Testis (tissue), 2 donors: ENCODE measurements around the gene THSD1.

Experiments used
- CTCF ChIP-seq, 3 experiments: fragments of 450-650 bp in 2 of 3; fragments of 200-600 bp in 1 of 3; sonication (generic) in 1 of 3; IDR thresholded peaks; one replicate each; pipeline ENCODE4 v1.5.1; 2016 to 2019; ENCODE audit warnings: antibody characterized with exemption in 3 of 3, mild to moderate bottlenecking in 2 of 3, moderate library complexity in 1 of 3
- POLR2A ChIP-seq: fragments of 450-650 bp; IDR thresholded peaks from one replicate; pipeline ENCODE4 v1.6.1; 2017; ENCODE audit warnings: antibody characterized with exemption, mild to moderate bottlenecking, moderate library complexity

GRCh38 chr13:52405369-52405766, 604 bp downstream of the THSD1 start:
- TF ChIP-seq POLR2A: no peak
- no peak for TF ChIP-seq CTCF (IDR thresholded peaks at IDR 0.05)
